Stimulated activated CD8-positive, alpha-beta memory T cell treated with anti-CD3 and anti-CD28 coated beads, Interleukin-15, amount 100 ng/mL, for 4 hours (primary cell): ENCODE measurements around the gene PDX1.

Experiments
- DNase-seq, 2 donors: peaks; one replicate each; pipeline ENCODE4 v3.0.0-alpha.2; 2020; ENCODE audit warnings: low read depth in 2 of 2

The PDX1 gene

DNA sequence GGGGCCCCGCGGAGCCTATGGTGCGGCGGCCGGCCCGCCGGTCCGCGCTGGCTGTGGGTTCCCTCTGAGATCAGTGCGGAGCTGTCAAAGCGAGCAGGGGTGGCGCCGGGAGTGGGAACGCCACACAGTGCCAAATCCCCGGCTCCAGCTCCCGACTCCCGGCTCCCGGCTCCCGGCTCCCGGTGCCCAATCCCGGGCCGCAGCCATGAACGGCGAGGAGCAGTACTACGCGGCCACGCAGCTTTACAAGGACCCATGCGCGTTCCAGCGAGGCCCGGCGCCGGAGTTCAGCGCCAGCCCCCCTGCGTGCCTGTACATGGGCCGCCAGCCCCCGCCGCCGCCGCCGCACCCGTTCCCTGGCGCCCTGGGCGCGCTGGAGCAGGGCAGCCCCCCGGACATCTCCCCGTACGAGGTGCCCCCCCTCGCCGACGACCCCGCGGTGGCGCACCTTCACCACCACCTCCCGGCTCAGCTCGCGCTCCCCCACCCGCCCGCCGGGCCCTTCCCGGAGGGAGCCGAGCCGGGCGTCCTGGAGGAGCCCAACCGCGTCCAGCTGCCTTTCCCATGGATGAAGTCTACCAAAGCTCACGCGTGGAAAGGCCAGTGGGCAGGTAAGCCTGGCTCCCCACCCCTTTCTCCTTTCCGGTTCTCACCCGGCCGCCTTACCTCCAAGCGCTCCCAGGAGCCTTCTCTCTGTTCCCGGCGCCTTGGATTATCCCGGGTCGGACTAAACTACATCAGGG, at the start of gene PDX1:
TSS of gene PDX1 (plus strand) at position 67 of the 743 bp plus-strand sequence. CDS start at position 206, 139 bp downstream.
- no peak for DNase-seq

DNA sequence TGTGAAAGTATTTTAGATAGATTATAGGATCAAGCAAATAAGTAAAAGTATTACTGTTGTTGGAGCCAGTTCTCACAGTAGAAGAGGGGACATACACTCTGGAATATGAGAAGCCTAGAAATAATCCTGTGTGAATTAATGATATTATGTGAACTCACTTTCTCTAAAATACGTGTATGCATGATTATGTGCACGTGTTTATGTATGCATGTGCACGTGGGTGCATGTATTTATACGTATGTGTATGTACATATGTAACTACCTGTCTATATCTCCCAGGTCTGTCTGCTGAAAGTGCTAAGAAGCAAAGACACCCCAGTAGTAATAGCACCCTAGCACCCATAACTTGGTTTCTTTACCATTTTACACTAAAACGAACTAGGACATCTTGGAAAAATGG, 41.5 kb upstream of the PDX1 start:
- no peak for DNase-seq

- no peak for DNase-seq
These were observed 30.3 kb upstream of the PDX1 start for GRCh38 chr13:27889471-27889870.

- no peak for DNase-seq
These were observed 23.1 kb upstream of the PDX1 start for GRCh38 chr13:27896726-27897125.

DNA sequence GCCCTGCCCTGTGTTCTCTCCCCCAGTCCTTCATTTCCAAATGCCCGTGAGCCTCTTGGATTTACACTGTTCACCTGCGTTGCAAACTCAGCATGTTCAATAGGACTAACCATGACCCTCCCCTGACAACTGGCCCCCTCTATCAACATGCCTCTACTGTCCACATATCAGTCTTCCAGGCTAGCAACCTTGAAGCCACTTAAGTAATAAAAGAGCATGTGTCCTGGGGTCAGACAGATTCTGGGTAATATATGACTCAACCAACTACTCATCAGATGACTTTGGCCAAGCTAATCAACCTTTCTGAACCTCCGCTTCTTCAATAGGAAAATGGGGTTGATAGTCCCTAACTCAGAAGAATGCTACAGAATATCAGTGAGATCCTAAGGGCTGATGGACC, 15.1 kb upstream of the PDX1 start:
- no peak for DNase-seq

GRCh38 chr13:27905650-27906049, 14.2 kb upstream of the PDX1 start:
- DNase-seq = no peak

- DNase-seq = no peak
These were observed 12.5 kb upstream of the PDX1 start for GRCh38 chr13:27907121-27907787.

DNA sequence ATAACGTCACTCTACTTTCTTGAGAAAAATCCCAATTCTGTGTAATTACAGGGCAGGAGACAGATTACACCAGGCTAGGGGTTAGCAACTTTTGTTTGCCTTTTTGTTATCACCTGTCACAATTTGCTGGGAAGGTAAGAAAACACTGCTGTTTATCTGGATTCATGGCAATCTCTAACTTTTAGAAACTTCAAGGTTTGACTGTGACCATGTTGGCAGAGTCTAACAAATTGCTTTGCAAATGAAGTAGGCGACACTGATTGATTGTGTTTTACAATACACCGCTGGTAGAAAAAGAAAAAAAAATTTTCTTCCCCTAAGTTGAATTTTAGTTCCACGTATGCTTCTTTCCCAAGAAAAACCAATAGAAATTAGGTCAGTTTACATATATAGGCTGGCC, 10.4 kb upstream of the PDX1 start:
- DNase-seq = no peak

- no peak for DNase-seq
These were observed 8.3 kb upstream of the PDX1 start for GRCh38 chr13:27911521-27911920.

DNA sequence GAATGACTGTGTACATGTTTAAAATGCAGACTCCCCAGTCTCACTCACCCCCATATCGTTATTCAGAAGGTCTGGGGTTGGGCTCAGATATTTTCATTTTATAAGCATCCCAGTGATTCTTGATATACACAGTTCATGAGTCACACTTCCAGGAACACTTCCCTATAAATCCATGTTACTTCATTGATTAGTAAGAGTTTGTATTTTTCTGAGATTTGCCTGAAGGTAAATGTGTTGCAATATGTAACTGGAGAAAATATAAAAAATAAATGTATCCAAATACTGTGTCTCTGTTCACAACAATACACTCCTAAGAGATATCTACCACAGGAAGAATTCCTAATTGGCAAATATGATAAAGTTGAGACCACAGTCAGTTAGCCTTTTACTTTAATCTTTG, 6.6 kb upstream of the PDX1 start:
- DNase-seq = no peak

GRCh38 chr13:27915301-27916207, 4.2 kb upstream of the PDX1 start:
- no peak for DNase-seq

- no peak for DNase-seq
These were observed 2.5 kb upstream of the PDX1 start for GRCh38 chr13:27917121-27917947.

GRCh38 chr13:27918041-27918917, 1.5 kb upstream of the PDX1 start:
- no peak for DNase-seq

- DNase-seq = no peak
These were observed 712 bp upstream of the PDX1 start for GRCh38 chr13:27918918-27919658.

- no peak for DNase-seq
These were observed 204 bp upstream of the PDX1 start for GRCh38 chr13:27919659-27919933.

- DNase-seq = no peak
These were observed 1.0 kb downstream of the PDX1 start for GRCh38 chr13:27920677-27921420.

- no peak for DNase-seq
These were observed 1.7 kb downstream of the PDX1 start for GRCh38 chr13:27921421-27921960.

DNA sequence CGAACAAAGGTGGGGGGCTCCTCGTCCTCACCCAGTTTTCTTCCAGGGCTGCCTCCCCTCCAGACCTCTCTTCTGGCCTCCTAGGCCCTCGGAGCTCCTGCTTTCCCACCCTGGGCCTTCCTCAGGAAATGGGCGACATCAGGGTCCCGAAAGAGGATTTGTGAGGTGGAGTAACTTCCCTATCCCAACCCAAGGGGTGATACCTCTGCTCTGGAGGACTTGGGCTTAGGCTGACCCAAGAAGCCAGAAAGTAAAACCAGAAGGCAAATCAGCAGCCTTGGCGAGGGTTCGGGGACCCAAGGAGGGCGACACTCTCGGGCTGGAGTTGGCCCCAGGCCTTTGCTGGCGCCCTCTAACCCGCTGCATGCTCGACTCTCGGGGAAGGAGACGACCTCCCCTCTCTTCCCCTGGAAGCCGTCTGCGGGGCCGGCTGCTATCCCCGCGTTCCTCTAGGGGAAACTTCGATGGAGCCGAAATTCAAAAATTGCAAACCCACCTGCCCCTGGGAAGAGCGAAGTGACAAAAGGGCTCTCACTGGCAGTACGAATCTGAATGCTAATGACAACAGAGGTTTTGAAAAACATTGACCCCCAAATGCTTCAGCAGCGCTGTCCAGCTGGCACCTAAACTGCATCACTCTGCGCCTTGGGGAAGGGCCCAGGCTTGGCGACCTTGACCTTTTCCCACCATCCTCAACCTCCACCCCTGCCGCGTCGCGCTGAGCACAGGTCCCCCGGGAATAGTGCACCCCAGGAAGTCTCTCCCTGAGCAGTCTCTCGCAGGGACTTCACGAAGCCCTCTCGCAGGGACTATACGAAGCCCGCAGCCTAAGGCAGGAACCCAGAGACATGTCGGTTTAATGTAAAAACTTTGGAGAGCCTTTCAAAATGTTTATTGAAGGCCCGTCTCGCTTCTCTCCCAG, 2.4 kb downstream of the PDX1 start:
- DNase-seq = no peak
